Posterior vena cava (tissue), 2 donors: ENCODE measurements around the gene PDK4. TPM values are rescaled to one million over a fixed set of nuclear protein-coding genes. Genes with fewer than 3 reads are reported as not detected.
A peak's percentile ranks its signal among the peaks of the same experiment; 100 is the strongest.
"Not testable (repeated sequence)": the region's sequence is repeated elsewhere in the genome, so short reads cannot be mapped to it uniquely, and the experiment has no call there.

Experiments
- DNase-seq: peaks from one replicate; pipeline ENCODE4 v3.0.0-alpha.2; 2020; ENCODE audit warnings: low spot score
- intact Hi-C, 2 donors: fragments of 100-400 bp; cut with DNase I; formaldehyde crosslinking; loops; one replicate each; pipeline versions ENCODE4 v1.14.1 to v1.14.2; 2022 to 2023
- total RNA-seq, 2 donors: library from RNA; stranded (reverse); fragmentation: NEBNext Ultra II Directional; extraction: Animal tissue kit (Norgen Biotek cat#: 25700); gene quantifications; one replicate each; pipeline ENCODE4 v1.2.1, GENCODE V29; 2021
- donor health status: DM: yes; HTN: yes; CAD: no.
- donor health status: DM: yes; HTN: yes; CAD: no.

The PDK4 gene
- total RNA-seq, 2 donors from 2014 or later, result 66.4 to 433 TPM

DNA sequence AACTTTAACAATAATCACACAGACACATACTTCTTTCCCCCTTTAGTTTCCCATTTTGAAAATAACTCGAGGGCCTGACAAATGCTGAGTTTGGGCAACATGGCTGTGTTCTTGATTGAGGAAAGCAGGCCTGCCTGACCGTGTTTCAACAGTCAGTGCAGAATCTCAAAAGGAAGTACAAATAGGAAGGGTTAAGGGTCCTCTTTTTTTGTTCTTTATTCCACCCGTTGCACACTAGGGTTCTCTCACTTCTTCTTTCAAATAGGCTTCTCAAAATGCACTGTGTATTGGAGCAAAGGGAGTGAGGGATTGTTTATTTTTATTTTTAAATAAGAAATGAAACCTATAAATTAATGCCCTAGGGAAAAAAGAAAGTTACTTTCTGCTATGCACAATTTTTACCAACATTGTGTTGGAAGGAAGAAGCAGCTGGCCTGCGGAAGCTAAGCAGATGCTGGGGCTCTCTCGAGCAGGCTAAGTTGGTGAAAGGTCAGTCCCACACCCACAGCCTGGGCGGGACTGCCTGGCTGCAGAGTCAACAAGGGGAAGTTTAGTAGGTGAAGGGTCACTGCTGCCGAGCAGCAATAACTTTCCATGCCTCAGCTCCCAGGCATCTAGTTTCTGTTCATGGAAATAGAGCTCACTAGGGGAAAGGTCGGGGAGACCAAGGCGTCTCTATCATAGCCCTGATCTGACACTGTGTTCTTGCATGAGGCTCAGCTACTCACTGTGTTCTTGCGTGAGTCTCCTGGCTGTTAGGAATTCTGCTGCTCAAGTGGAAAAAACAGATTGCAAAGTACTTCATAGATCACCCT lies 12.2 kb upstream of the PDK4 start:
- DNase-seq, result peak; percentile 95
- intact Hi-C loops, result loop anchor here in 1 of 2 donors (10.0 kb wide), 1 partner anchor 846 kb away; no protein-coding TSS in a partner anchor

DNA sequence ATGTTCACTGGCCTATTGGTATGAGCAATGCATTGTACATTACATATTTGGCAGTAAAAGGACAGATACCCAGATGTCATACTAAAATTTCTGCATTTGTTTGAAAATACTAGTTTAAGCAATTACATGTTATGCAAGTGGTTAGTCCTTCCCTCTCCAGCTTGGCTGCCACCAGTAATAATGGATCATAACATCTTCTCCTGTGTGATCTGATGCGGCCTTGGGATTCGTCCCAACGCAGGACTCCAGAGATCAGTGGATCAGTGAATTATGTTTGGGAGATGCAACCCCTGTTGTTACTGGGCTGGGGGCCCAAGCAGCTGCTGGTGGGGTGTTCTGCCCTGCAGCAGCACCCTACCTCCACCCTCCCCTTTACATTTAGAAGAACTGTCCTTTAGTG lies 11.2 kb upstream of the PDK4 start:
- intact Hi-C loops, result loop anchor here in 1 of 2 donors (10.0 kb wide), 1 partner anchor 847 kb away; no protein-coding TSS in a partner anchor
- no peak for DNase-seq

DNA sequence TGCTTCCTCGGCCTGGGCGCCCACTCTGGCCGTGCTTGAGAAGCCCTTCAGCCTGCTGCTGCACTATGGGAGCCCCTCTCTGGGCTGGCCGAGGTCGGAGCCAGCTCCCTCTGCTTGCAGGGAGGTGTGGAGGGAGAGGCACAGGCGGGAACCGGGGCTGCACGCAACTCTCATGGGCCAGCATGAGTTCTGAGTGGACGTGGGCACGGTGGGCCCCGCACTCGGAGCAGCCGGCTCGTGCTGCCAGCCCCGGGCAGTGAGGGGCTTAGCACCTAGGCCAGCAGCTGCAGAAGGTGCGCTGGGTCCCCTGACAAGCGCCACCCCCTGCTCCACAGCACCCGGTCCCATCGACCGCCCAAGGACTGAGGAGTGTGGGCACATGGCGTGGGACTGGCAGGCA lies 9.0 kb upstream of the PDK4 start:
- peak; percentile 80 for DNase-seq
- intact Hi-C loops, result loop anchor here in 1 of 2 donors (10.0 kb wide), 1 partner anchor 850 kb away; no protein-coding TSS in a partner anchor

DNA sequence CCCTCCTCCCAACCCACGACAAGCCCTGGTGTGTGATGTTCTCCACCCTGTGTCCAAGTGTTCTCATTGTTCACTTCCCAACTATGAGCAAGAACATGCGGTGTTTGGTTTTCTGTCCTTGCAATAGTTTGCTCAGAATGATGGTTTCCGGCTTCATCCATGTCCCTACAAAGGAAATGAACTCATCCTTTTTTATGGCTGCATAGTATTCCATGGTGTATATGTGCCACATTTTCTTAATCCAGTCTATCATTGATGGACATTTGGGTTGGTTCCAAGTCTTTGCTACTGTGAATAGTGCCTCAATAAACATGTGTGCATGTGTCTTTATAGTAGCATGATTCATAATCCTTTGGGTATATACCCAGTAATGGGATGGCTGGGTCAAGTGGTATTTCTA lies 8.5 kb upstream of the PDK4 start:
- intact Hi-C loops, result loop anchor here in 1 of 2 donors (10.0 kb wide), 1 partner anchor 850 kb away; no protein-coding TSS in a partner anchor
- DNase-seq, result not testable (repeated sequence)

DNA sequence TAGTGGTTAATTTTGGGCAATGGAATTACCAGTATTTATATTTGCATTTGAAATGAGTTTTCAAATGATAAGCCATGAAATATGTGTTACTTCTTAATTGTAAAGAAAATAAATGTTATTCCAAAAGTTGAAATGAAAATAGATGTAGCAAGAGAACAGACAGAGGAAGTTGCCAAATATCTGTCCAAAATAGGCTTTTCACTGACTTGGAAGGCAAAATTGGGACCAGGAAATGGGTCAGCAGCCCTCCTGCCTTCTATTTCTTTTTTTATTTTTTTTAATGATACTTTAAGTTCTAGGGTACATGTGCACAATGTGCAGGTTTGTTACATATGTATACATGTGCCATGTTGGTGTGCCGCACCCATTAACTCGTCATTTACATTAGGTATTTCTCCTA lies 8.1 kb upstream of the PDK4 start:
- intact Hi-C loops, result loop anchor here in 1 of 2 donors (10.0 kb wide), 1 partner anchor 850 kb away; no protein-coding TSS in a partner anchor
- DNase-seq, result not testable (repeated sequence)

DNA sequence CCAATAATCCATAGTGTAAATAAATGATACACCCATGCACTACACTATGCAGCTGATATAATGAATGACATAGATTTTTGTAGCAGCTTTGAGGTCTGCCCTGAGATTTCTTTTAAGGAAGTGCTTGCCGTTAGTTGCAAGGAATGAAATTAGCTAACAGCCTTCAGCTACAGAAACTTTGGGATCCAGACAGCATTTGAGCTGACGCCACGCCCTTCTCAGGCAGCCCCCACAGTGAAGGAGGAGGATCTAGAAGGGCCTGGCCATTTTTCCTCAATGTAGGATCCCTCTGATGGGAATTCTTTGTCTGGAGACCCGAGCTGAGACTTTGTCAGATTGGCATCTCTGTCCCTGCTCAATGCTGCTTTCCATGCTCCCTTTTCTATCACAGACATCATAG lies 6.1 kb upstream of the PDK4 start:
- no peak for DNase-seq
- intact Hi-C loops, result loop anchor here in 1 of 2 donors (10.0 kb wide), 1 partner anchor 852 kb away; no protein-coding TSS in a partner anchor

DNA sequence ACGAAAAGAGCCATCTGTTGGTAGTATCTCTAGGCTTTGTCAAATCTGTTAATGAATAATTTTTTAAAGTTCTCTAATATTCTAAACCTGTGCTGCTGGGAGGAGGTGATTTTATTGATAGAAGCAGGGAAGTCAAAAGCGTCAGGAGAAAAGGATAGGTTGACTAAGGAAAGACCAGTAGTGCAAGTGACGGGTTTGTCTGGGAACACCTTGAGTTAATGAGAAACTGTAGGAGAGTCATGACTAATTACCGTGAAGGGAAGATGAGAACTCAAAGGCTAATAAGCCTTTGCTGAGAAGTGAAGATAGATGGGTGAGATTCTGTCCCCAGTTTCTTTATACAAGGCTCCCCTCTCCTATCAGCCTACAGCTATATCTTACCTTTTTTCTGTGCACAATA lies 5.0 kb upstream of the PDK4 start:
- DNase-seq, result no peak
- intact Hi-C loops, result loop anchor here in 1 of 2 donors (10.0 kb wide), 1 partner anchor 853 kb away; no protein-coding TSS in a partner anchor

DNA sequence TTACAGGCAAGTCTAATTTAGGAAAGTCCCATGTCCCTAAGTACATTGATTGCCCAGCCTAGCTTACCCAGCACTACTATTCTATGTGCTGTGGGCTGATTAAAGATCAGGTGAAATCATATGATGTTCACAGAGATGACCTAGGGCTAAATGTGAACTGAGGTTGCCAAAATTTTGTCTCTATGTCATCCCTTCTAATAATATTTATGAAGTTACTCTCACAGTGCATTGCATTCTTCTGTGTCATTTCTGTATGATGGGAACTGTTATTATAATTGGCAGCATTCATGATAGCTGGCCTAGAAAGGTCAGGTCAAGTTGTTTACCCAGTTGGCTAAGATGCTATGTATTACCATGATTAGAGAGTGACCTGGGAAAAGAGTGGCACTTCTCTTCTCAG lies 2.8 kb upstream of the PDK4 start:
- intact Hi-C loops, result loop anchor here in 1 of 2 donors (5.0 to 10.0 kb wide), 2 partner anchors 67 to 86 kb away; no protein-coding TSS in a partner anchor
- DNase-seq, result no peak

DNA sequence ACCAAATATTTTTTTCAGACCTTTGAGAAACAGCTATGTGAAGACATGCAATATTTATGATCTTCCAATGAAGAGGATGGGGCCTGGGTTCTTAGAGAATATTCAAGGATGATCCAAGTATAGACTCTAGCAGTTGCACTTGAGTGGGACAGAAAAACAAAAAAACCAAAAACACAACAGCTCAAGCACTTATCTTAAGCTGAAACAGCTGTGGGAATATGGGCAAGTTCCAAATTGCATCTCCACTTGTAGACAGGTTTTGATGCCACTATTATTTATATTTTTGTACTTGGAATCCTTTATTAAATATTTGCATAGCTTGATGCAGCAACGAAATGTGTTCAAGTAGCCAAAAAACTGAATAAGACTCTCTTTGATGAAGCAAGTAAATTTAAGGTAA lies 2.2 kb upstream of the PDK4 start:
- intact Hi-C loops, result loop anchor here in 1 of 2 donors (5.0 to 10.0 kb wide), 2 partner anchors 66 to 86 kb away; no protein-coding TSS in a partner anchor
- DNase-seq, result no peak

DNA sequence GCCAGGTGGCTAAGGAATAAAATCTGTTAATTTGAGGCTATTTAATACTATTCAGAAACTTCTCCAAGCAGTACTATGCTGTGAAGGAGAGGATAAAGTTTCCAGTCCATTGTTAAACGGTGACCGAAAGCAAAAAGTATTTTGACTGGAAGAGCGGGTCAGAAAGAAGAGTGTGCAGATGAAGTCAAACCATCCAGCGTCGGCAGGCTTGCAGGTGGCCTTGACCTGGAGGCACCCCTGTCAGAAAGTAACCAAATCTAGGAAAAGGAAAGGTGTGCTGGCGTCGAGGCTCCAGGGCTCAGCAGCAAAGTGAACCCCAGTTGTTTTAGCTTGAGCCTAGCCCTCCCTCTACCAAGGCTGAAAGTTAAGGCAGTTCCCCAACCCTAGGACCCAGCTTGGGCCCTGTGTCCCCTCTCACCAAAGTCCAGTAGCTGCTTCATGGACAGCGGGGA lies 544 bp downstream of the PDK4 start:
- intact Hi-C loops, result loop anchor here in 1 of 2 donors (5.0 to 10.0 kb wide), 2 partner anchors 63 to 89 kb away; no protein-coding TSS in a partner anchor
- no peak for DNase-seq

DNA sequence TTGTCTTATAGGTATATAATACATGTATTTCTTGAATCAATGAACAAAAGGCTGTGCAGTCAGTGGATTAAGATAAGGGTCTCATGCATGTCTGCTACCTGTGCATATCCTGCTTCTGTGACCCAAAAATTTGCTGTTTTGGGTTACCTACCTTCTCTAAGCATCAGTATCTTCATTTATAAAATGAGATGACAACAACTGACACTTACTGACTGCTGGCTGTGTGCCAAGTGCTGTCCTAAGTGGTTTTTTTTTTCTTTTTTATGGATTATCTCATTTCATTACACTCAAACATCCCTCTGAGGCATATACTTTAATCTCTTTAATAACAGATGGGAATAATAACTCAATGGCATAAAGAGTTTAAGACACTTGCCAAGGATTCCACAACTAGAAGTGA lies 2.1 kb downstream of the PDK4 start:
- DNase-seq, result no peak
- intact Hi-C loops, result loop anchor here in 1 of 2 donors (10.0 kb wide), 1 partner anchor 91 kb away; no protein-coding TSS in a partner anchor

DNA sequence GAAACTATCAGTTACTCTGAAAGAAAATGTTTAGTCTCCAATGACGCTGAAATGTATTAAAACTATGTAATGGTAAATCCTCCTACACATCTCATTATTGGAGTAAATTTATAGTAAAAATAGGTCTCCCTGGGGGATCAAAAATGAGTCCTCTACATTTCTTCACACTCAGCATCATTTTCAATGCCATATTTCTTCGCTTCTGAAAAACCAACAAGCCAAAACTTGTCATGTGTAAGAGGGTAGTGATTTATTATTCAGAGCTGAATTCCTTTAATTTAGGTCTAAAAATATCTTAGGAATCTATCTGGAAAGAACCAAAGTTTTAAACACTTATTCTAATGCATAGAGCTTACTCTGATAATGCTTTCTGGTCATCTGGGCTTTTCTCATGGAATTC lies 3.0 kb downstream of the PDK4 start:
- intact Hi-C loops, result loop anchor here in 1 of 2 donors (10.0 kb wide), 1 partner anchor 91 kb away; no protein-coding TSS in a partner anchor
- no peak for DNase-seq

DNA sequence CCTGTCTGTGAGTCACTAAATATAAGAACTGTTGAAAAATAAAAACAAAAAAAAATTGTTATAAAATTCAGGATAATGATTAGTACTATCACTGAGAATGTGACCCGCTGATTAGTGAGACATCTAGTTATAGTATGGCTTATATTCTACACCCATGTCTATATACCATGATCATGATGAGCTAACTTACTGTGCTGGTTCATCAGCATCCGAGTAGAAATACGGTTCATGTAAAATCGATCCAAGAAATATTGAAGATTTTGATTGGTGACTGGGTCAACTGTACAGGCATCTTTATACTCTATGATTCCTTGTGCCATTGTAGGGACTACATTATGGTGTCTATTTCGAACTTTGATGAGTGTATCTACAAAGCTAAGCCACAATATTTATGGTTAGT lies 3.7 kb downstream of the PDK4 start:
- intact Hi-C loops, result loop anchor here in 1 of 2 donors (10.0 kb wide), 1 partner anchor 92 kb away; no protein-coding TSS in a partner anchor
- no peak for DNase-seq

DNA sequence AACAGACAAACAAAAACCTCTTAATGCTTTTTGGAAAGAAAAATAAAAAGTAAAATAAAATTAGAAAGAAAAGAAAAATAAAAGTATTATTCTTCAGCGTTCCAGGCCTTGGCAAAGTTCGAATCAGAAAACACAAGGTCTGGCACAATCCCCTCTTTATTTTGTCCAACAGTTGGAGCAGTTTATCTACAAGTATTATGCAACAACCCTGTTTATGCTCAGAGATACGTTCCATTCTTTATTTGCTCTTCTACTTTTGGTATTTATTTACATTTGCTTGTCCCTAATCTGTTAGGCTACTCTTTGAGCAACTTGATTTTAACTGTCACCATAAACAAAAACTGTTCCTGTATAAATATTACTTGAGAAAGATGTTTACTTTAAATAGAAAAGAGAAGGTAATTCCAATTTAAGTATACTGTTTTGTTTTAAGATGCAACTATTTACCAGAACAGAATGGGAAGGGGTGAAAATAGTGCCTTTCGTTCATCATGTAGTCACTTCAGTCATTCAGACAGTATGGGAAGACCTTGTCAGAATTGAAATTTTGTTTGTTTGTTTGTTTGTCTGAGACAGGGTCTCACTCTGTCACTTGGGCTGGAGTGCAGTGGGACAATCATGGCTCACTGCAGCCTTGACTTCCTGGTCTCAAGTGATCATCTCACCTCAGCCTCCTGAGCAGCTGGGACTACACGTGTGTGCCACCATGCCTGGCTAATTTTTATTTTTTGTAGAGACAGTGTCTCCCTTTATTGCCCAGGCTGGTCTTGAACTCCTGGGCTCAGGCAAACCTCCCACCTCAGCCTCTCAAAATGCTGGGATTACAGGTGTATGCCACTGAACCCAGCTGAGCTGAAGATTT lies 5.7 kb downstream of the PDK4 start:
- intact Hi-C loops, result loop anchor here in 1 of 2 donors (10.0 kb wide), 1 partner anchor 94 kb away; no protein-coding TSS in a partner anchor
- no peak for DNase-seq

DNA sequence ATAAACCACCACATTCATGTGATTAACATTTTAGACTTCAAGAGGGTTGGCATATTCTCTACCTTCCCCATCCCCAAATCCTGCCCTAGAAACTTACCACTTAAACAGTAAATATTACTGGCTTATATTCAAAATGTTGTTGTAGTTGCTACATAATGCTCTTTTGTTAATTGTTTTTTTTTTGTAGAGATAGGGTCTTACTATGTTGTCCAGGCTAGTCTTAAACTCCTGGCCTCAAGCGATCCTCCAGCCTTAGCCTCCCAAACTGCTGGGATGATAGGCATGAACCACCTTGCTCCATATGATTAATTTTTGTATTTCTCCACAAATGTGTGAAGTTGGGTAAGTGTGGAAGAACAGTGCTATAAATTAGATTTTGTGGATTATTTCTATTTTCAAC lies 6.5 kb downstream of the PDK4 start:
- intact Hi-C loops, result loop anchor here in 1 of 2 donors (5.0 to 10.0 kb wide), 2 partner anchors 37 to 95 kb away; no protein-coding TSS in a partner anchor
- no peak for DNase-seq

DNA sequence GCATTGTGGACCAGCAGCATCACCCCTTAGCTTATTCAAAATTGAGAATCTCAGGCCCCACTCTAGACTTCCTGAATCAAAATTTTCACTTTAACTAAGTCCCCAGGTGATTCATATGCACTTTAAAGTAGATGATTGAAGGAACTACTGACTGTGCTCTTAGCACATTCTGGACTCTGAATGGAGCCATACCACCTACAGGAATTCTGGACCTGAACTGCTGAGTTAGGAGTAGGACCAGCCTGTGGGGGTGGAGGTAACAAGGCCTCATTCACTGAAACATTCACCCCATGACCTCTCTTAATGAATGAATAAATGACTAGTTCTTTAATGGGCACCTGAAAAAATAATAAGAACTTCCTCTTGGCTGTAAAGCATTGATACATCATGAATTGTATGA lies 7.3 kb downstream of the PDK4 start:
- intact Hi-C loops, result loop anchor here in 1 of 2 donors (5.0 kb wide), 1 partner anchor 37 kb away; no protein-coding TSS in a partner anchor
- DNase-seq, result no peak

DNA sequence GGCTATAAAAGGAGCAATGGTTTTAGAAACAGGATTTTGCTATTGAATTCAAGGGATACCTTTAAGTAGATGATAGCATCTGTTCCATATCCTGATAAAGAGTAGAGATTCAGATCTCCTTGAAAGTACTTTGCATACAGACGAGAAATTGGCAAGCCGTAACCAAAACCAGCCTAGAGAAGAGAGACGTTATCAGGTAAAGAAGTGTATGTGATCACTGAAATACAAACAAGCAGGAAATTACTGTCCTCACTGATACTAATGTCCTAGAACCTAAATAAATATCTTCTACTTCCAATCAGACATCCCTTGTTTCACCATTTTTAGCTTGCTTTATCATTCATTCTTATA lies 9.4 kb downstream of the PDK4 start:
- DNase-seq, result no peak
- intact Hi-C loops, result loop anchor here in 1 of 2 donors (5.0 kb wide), 1 partner anchor 35 kb away; no protein-coding TSS in a partner anchor

DNA sequence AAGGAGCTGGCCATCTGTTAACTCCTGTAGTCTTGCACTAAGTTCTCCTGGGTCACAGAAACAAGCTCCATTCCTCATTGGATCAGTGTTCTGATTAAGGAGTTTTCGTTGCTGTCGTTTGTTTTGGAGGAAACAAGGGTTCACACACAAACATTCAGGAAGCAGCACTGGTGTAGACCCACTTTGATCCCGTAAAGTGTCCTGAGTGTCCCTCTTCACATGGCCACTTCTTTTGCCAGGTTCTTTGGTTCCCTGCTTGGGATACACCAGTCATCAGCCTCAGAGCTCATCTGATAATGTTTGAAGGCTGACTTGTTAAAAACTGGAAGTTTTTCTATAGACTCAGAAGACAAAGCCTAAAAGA lies 10.9 kb downstream of the PDK4 start:
- intact Hi-C loops, result loop anchor here in 1 of 2 donors (5.0 kb wide), 1 partner anchor 33 kb away; no protein-coding TSS in a partner anchor
- DNase-seq, result no peak
